ENCODE results near the gene ZNF611.
"Not testable (repeated sequence)": the region's sequence is repeated elsewhere in the genome, so short reads cannot be mapped to it uniquely, and the experiment has no call there.

ZNF611 gene

DNA sequence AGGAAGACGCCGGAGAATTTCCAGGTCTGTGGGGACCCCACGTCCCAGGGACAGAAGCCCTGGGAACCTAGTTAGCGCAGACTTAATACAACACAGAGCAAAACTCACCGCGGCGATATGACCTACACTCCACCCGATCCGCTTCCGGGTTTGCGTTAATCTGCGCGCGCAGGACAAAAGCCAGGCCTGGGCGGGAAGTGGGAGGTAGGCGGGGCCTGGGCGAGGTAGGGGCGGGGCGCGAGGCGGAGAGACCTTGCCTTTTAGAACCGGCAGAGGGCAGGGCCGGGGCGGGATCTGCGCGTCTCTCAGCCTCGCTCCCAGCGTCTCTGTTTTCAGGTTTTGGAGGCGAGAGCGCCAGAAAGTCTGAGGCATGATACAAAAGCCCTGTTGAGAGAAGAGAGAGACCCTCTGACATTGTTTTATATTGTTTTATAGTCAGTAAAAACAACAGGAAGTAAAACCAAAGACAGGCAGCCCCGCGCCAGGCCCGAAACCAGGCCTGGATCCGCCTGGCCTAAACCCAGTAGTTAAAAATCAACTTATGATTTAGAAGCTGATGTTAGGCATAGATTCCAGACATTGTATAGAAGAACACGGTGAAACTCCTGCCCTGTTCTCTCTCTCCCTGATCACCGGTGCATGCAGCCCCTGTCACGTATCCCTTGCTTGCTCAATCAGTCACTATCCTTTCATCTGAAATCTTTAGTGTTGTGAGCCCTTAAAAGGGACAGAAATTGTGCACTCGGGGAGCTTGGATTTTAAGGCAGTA, at the start of gene ZNF611:
ZNF611 (minus strand) TSS at position 152 of the 769 bp plus-strand sequence. CDS start 19,150 bp downstream, outside the sequence.
- DNase-seq, result peak; percentile 91

- not testable (repeated sequence) for DNase-seq
These were observed 48.0 kb upstream of the ZNF611 start for GRCh38 chr19:52782864-52783263.

DNA sequence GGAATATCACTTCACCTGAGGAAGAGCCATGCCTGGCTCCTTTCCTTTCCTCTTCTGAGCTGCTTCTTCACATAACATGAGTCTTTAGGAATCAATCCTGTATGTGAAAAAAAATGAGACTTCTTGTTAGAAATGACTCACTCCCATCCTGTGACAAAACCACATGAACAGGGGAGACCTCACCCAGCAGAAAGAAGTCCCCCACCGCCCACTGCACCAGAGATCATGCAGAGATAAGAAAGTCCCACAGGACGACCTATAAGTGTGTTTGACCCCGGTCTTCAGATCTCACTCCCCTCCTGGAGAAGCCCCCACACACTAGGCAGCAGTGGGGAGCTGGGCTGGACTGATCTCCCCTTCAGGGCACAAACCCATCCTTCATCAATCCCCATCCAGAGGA, 44.0 kb upstream of the ZNF611 start:
- DNase-seq, result no peak

DNA sequence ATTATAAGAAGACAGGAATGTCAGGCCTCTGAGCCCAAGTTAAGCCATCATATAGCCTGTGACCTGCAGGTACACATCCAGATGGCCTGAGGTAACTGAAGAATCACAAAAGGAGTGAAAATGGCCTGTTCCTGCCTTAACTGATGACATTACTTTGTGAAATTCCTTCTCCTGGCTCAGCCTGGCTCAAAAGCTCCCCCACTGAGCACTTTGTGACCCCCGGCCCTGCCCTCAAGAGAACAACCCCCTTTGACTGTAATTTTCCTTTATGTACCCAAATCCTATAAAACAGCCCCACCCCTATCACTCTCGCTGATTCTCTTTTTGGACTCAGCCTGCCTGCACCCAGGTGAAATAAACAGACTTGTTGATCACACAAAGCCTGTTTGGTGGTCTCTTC, 21.6 kb upstream of the ZNF611 start:
- not testable (repeated sequence) for DNase-seq

GRCh38 chr19:52749780-52750179, 14.9 kb upstream of the ZNF611 start:
- no peak for DNase-seq

- no peak for DNase-seq
These were observed 13.6 kb upstream of the ZNF611 start for GRCh38 chr19:52748336-52748950.

DNA sequence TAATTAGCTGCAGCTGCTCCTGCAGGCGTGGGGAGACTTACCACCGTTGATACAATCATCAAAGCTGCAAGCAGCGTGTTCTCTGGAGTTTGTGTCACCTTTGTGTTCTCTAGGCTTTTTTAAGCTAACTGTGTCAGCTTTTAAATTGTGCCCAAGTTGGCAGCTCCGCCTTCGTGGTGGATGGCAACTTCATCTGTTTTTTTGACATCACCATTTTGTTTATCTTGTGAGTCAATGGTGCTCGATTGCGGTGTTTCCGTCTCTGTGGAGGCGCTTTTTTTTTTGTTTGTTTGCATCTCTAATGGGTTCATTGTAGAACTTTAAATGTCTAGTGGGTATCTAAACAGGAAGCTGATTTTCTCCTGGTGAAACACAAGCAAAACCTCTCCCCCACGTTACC, 11.1 kb upstream of the ZNF611 start:
- DNase-seq, result not testable (repeated sequence)

GRCh38 chr19:52743091-52743490, 8.2 kb upstream of the ZNF611 start:
- no peak for DNase-seq

DNA sequence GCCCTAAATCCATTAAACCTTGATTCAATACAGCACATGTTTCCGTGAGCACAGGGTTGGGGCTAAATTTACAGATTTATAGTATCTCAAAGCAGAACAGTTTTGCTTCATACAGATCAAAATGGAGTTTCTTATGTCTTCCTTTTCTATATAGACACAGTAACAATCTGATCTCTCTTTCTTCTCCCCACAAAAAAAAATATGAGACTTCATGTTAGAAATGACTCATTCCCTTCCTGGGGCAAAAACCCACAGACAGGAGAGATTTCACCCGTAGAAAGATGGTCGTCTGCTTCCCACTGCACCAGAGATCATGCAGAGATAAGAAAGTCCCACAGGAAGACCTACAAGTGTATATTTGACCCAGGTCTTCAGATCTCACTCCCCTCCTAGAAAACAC, 7.7 kb upstream of the ZNF611 start:
- no peak for DNase-seq

DNA sequence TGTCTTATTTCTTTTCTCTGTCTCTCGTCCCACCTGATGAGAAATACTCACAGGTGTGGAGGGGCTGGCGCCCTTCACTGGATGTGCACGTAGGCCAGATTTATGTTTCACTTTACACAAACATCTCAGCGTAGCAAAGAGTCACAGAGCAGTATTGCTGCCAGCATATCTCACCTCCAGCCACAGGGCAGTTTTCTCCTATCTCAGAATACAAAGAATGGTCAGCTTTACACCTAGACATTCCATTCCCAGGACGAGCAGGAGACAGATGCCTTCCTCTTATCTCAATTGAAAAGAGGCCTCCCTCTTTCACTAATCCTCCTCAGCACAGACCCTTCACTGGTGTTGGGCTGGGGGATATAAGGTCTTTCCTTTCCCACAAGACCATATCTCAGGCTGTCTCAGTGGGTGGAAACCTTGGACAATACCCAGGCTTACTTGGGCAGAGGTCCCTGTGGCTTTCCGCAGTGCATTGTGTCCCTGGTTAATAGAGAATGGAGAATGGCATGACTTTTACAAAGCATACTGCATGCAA, 7.2 kb upstream of the ZNF611 start:
- no peak for DNase-seq

GRCh38 chr19:52741371-52741770, 6.5 kb upstream of the ZNF611 start:
- DNase-seq, result not testable (repeated sequence)

GRCh38 chr19:52739576-52739975, 4.7 kb upstream of the ZNF611 start:
- no peak for DNase-seq

GRCh38 chr19:52735734-52736133, 890 bp upstream of the ZNF611 start:
- DNase-seq, result no peak

GRCh38 chr19:52734331-52734892, 432 bp downstream of the ZNF611 start:
- no peak for DNase-seq

DNA sequence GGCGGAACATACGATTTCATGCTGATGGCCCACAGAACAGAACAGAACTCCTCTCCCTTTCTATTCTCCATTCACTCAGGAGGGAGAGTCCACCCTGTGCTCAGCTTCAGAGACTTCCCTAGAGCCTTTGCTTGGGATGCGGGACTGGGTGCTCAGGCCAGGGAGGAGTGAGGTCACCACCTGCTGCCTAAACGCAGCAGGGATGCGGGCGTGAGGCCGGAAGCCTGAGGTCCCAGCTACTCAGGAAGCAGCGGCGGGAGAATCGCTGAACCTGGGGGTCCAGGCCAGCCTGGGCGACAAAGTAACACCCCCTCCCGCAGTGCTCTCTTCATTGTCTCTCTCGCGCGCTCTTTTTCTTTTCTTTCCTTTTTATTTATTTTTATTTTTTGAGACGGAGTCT, 8.8 kb downstream of the ZNF611 start:
- DNase-seq, result not testable (repeated sequence)

DNA sequence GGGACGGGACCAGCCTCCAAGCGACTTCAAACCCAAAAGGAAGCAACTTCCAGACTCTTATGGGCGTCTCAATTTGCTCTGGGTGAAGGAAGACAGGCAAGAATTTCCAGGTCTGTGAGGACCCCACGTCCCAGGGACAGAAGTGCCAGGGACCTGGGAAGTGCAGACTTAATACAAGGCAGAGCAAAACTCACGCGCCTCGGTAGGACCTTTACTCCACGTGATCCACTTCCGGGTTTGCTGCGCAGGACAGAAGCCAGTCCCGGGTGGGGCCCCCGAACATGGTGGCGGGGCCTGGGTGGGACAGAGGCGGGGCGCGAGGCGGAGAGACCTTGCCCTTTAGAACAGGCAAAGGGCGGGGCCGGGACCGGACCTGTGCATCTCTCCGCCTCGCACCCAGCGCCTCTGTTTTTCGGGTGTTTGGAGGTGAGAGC, 9.3 kb downstream of the ZNF611 start:
- DNase-seq, result no peak

- DNase-seq, result no peak
These were observed 9.9 kb downstream of the ZNF611 start for GRCh38 chr19:52724701-52725514.

DNA sequence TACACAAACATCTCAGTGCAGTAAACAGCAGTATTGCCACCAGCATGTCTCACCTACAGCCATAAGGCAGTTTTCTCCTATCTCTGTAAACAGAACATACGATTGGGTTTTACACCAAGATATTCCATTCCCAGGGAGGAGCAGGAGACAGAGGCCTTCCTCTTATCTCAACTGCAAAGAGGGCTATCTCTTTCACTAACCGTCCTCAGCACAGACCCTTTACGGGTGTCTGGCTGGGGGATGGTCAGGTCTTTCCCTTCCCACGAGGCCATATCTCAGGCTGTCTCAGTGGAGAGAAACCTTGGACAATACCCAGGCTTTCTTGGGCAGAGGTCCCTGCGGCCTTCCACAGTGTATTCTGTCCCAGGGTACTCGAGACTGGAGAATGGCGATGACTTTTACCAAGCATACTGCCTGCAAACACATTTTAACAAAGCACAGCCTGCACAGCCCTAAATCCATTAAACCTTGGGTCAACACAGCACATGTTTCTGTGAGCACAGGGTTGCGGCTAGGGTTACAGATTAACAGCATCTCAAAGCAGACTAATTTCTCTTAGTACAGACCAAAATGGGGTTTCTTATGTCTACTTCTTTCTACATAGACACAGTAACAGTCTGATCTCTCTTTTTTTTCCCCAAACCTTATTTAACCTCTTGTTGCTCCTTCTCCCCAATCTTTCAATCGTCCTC, 10.8 kb downstream of the ZNF611 start:
- not testable (repeated sequence) for DNase-seq

GRCh38 chr19:52722062-52723003, 12.5 kb downstream of the ZNF611 start:
- DNase-seq, result no peak

DNA sequence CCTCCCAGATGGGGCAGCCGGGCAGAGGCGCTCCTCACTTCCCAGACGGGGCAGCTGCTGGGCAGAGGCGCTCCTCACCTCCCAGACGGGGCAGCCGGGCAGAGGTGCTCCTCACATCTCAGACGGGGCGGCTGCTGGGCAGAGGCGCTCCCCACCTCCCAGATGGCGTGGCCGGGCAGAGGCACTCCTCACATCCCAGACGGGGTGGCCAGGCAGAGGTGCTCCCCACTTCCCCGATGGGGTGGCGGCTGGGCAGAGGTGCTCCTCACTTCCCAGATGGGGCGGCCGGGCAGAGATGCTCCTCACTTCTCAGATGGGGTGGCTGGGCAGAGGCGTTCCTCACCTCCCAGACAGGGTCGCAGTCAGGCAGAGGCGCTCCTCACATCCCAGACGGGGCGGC, 14.3 kb downstream of the ZNF611 start:
- not testable (repeated sequence) for DNase-seq

DNA sequence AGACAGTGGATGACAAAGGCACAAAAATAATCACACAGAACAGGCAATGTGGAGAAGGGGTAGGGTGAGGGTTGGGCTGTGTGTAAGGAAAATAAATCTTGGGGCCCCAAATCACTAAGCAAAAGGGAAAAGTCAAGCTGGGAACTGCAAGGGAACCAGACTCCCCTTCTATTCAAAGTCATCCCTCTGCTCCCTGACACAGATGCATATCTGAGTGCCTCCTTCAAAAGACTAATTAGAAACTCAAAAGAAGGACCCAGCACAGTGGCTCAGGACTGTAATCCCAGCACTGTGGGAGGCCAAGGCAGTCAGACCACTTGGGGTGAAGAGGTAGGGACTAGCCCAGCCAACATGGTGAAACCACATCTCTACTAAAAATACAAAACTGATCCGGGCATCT, 18.3 kb downstream of the ZNF611 start:
- no peak for DNase-seq
